Stimulated activated CD4-positive, alpha-beta T cell treated with anti-CD3 and anti-CD28 coated beads, Interleukin-1b, Interleukin-23, amount 100 ng/mL, for 4 hours (primary cell): ENCODE results near the gene NBPF6.
"Not testable (repeated sequence)": the region's sequence is repeated elsewhere in the genome, so short reads cannot be mapped to it uniquely, and the experiment has no call there.

ENCODE experiments used
- DNase-seq, 2 donors: peaks; one replicate each; pipeline ENCODE4 v3.0.0-alpha.2; 2020; ENCODE audit warnings: low read depth in 2 of 2

NBPF6 gene, protein sequence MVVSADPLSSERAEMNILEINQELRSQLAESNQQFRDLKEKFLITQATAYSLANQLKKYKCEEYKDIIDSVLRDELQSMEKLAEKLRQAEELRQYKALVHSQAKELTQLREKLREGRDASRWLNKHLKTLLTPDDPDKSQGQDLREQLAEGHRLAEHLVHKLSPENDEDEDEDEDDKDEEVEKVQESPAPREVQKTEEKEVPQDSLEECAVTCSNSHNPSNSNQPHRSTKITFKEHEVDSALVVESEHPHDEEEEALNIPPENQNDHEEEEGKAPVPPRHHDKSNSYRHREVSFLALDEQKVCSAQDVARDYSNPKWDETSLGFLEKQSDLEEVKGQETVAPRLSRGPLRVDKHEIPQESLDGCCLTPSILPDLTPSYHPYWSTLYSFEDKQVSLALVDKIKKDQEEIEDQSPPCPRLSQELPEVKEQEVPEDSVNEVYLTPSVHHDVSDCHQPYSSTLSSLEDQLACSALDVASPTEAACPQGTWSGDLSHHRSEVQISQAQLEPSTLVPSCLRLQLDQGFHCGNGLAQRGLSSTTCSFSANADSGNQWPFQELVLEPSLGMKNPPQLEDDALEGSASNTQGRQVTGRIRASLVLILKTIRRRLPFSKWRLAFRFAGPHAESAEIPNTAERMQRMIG

DNA sequence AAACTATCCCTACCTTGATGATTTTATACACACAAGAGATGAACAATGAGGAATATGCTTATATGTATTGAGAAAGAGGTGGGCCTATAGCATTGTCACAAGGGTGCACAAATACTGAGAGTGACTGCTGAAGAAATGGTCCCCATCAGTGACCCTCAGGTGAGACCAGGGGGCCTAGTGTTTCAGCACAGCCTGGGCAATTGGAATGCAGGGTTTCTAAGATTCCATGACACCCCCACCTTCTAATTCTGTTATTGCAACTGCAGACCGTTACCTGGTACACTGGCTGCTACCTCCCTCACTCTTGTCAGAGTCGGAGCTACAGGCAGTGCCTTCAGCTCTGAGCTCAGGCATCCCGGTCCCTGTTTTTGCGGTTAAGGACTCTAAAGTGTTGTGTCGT, at the start of gene NBPF6:
Gene NBPF6, plus strand, starts transcription at position 301 of the 400 bp plus-strand sequence. CDS start 259 bp downstream, outside the sequence.
- not testable (repeated sequence) for DNase-seq

GRCh38 chr1:108411098-108411833, 38.9 kb upstream of the NBPF6 start:
- DNase-seq, result not testable (repeated sequence)

DNA sequence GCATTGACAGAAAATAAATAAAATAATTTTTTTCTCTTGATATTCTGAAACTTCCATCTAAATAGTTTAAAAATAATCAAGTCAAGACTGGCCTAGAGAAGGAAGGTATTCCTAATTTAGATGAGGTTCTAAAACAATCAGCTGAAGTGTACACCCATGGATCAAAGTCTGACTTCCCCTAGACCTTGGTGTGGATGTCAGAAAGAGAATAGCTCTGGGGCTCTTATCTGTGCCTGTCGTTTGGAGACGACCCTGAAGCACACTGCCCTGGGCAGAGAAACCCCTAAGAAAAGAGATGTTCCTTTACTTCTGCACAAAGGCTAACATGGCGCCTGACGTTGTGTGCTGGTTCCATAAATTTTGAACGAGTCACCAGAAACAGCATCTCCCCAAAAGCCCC, 30.0 kb upstream of the NBPF6 start:
- not testable (repeated sequence) for DNase-seq

GRCh38 chr1:108421061-108421916, 28.9 kb upstream of the NBPF6 start:
- not testable (repeated sequence) for DNase-seq

DNA sequence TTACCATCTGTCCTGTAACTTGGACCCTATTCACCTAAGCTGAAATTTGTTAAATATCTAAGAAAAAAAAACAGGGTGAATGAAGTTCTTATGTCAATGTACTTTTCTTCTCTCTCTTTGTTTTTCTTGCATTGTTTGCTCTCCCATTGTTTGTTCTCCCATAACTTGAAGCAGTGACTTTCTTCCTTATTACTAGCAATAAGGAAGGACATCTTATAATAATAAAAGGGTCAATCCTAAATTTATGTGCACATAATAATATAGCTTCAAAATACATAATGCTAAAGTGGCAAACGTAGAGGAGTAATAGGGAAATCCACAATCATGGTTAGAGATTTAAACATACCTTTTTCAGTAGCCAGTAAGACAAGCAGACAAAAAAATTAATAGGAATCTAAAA, 23.3 kb upstream of the NBPF6 start:
- not testable (repeated sequence) for DNase-seq

DNA sequence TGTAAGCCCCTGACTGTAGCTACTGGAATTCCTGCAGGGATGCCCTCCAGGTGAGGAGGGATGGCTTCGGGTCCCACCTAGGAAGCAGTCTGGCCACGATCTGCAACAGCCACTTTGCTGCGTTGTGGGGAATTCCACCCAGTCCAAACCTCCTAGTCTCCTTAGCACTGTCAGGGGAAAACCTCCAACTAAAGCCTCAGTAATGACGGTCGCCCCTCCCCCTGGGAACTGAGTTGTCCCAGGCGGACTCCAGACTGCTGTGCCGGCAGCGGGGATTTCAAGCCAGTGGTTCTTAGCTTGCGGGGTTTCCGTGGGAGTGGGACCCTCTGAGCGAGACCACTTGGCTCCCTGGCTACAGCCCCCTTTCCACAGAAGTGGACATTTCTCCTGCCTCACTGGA, 18.1 kb upstream of the NBPF6 start:
- DNase-seq, result not testable (repeated sequence)

- DNase-seq, result not testable (repeated sequence)
Observed at GRCh38 chr1:108433404-108433803, 16.7 kb upstream of the NBPF6 start.

- DNase-seq, result not testable (repeated sequence)
Observed at GRCh38 chr1:108438536-108438935, 11.6 kb upstream of the NBPF6 start.

GRCh38 chr1:108454521-108454920, 4.4 kb downstream of the NBPF6 start:
- DNase-seq, result not testable (repeated sequence)

- not testable (repeated sequence) for DNase-seq
Observed at GRCh38 chr1:108458661-108459060, 8.5 kb downstream of the NBPF6 start.

GRCh38 chr1:108461758-108462157, 11.6 kb downstream of the NBPF6 start:
- not testable (repeated sequence) for DNase-seq

DNA sequence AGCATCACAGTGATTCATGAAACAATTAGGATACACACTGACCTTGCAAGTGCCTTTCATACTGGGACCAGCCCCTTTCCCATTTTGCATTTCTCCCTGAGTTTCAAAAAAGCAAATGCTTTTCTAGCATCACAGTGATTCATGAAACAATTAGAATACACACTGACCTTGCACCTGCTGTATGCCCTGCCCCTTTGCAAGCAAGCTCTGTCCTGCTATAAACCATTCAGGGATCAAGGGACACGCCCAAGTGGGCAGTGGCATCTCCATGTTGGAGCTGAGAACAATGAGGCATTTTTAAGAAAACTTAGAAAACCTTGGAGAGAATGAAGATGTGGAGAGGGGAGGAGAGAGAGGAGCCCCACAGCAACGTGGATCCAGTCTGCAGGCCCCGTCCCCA, 13.8 kb downstream of the NBPF6 start:
- DNase-seq, result not testable (repeated sequence)

- not testable (repeated sequence) for DNase-seq
Observed at GRCh38 chr1:108466166-108466565, 16.0 kb downstream of the NBPF6 start.

DNA sequence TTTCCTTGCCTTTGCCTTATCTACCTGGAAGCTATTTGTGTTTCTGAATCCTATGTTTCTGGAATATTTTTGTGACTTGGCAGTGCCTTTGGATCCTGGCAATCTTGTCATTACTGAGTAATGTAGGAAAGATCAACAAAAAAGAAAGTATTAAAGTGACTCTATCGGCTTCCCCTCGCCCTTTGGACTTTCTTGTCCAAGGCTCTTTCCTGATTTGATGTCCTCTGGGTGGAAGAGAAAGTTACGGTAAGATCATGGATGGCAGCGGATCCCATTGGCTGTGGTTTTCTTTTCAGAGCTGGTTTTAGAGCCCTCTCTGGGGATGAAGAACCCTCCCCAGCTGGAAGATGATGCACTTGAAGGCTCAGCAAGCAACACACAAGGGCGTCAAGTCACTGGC, 17.0 kb downstream of the NBPF6 start:
- DNase-seq, result not testable (repeated sequence)

GRCh38 chr1:108470750-108471149, 20.6 kb downstream of the NBPF6 start:
- DNase-seq, result not testable (repeated sequence)

DNA sequence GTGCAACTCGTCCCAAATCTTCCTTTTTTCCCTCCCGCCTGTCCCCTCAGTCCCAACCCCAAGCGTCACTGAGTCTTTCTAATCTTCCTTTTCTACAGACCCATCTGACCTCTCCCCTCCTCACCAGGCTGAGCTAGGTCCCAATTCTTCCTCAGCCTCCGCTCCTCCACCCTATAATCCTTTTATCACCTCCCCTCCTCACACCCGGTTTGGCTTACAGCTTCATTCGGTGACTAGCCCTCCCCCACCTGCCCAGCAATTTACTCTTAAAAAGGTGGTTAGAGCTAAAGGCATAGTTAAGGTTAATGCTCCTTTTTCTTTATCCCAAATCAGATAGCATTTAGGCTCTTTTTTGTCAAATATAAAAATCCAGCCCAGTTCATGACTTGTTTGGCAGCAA, 24.4 kb downstream of the NBPF6 start:
- not testable (repeated sequence) for DNase-seq

DNA sequence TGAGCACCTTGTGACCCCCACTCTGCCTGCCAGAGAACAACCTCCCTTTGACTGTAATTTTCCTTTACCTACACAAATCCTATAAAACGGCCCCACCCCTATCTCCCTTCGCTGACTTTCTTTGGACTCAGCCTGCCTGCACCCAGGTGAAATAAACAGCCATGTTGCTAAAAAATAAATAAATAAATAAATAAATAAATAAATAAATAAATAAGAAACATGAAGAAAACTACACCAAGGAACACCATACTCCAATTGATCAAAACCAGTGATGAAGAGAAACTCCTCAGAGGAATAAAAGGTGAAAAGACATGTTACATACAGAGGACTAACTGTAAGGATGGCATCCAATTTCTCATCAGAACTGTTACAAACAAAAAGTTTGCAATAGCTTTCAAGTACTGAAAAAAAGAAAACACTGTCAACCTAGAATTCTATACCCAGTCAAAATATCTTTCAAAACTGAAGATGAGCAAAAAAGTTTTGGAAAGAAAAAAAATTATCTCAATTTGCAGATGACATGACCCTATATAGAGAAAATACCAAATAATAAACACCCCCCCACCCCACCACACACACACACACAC, 28.4 kb downstream of the NBPF6 start:
- DNase-seq, result no peak

DNA sequence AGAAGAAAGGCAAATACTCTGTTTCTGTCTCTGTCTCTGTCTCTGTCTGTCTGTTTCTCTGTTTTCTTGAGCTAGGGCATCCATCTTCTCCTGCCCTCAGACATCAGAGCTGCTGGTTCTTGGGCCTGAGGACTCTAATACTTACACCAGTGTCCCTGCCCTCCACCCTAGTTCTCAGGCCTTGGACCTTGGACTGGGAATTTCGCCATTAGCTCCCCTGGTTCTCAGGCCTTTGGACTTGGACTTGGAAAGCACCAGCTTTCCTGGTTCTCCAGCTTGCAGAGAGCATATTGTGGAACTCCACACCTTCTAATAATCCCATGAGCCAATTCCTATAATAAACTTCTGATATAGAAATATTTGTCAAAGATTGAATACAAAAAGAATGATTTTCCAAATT, 32.6 kb downstream of the NBPF6 start:
- DNase-seq, result no peak

- not testable (repeated sequence) for DNase-seq
Observed at GRCh38 chr1:108485990-108486389, 35.8 kb downstream of the NBPF6 start.

- not testable (repeated sequence) for DNase-seq
Observed at GRCh38 chr1:108486707-108487106, 36.6 kb downstream of the NBPF6 start.

DNA sequence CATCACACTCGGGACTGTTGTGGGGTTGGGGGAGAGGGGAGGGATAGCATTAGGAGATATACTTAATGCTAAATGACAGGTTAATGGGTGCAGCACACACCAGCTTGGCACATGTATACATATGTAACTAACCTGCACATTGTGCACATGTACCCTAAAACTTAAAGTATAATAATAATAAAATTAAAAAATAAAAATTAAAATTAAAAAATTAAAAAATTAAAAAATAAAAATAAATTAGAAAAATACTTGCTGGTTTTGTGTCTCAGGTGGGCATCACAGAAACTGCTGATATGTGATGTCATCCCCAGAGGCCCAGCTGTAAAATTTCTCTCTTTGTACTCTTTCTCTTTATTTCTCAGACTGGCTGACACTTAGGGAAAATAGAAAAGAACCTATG, 44.9 kb downstream of the NBPF6 start:
- DNase-seq, result not testable (repeated sequence)
